Progenitor cell of endocrine pancreas (in vitro differentiated cells): Measurements from ENCODE around the gene TMED1. TPM values are rescaled to one million over a fixed set of nuclear protein-coding genes. Genes with fewer than 3 reads are reported as not detected.
A peak's percentile ranks its signal among the peaks of the same experiment; 100 is the strongest.

Source experiments
- DNase-seq: peaks from one replicate; pipeline ENCODE4 v3.0.0; 2021; ENCODE audit warnings: low spot score; ENCODE audit not compliant: unreplicated experiment
- H3K27ac Mint-ChIP-seq: 2 replicates; pipeline ENCODE4 v1.8.0; 2021; ENCODE audit warnings: mild to moderate bottlenecking, moderate library complexity, mixed read lengths
- H3K27me3 Mint-ChIP-seq: 2 replicates; pipeline ENCODE4 v1.8.0; 2021; ENCODE audit warnings: mixed read lengths
- H3K36me3 Mint-ChIP-seq: 2 replicates; pipeline ENCODE4 v1.8.0; 2022; ENCODE audit warnings: mixed read lengths; ENCODE audit not compliant: insufficient read depth
- H3K4me1 Mint-ChIP-seq: 2 replicates; pipeline ENCODE4 v1.8.0; 2021; ENCODE audit warnings: low read depth, mixed read lengths
- H3K4me3 Mint-ChIP-seq: 2 replicates; pipeline ENCODE4 v1.8.0; 2021; ENCODE audit warnings: low read depth, mild to moderate bottlenecking, moderate library complexity, mixed read lengths
- H3K9me3 Mint-ChIP-seq: 2 replicates; pipeline ENCODE4 v1.8.0; 2021; ENCODE audit warnings: low read depth, mixed read lengths
- total RNA-seq: library from RNA; stranded (reverse); gene quantifications from 2 replicates; pipeline ENCODE4 v1.2.1, GENCODE V29; 2021
- TF ChIP-seq, protein P1 (sequence below): fragments of 200-600 bp; sonication (generic); IDR thresholded peaks from one replicate; pipeline ENCODE4 v1.5.0; 2021; ENCODE audit warnings: antibody characterized with exemption, mild to moderate bottlenecking; ENCODE audit not compliant: unreplicated experiment

Gene TMED1
- total RNA-seq, 1 donor from 2014 or later = 39.3 TPM

DNA sequence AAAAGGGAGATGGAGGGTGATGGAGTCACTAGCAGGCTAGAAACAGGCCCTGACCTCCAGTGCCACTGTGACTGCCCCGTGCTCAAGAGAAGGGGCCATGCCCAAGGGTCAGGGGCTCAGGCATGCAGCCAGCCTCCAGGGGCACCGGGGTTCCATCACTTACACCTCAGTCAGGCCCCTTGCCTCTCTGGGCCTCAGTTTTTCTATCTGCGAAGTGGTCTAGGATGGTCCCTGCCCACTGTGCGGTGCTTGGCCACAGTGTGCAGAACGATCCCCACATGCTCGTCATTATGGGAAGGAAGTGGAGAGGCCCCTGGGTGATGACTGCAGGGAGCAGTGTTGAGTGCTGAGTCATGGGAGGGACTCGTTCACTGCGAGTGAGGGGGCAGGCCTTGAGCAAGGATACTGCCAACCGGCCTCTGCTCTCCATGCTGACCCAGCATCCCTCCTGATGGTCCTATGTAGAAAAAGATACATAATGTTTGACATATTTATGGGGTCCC is 23.1 kb downstream of the TMED1 start:
- Mint-ChIP-seq H3K9me3 (no peaks in the 10 kb centered on the region), H3K27ac (no peak overlapping the region), H3K4me1 (no peaks in the 10 kb centered on the region), H3K27me3 (no peaks in the 10 kb centered on the region), H3K36me3 (peaks cover 14% of the 10 kb centered on the region), H3K4me3 (no peak overlapping the region)
- DNase-seq = no peak
- TF ChIP-seq, protein P1, sequence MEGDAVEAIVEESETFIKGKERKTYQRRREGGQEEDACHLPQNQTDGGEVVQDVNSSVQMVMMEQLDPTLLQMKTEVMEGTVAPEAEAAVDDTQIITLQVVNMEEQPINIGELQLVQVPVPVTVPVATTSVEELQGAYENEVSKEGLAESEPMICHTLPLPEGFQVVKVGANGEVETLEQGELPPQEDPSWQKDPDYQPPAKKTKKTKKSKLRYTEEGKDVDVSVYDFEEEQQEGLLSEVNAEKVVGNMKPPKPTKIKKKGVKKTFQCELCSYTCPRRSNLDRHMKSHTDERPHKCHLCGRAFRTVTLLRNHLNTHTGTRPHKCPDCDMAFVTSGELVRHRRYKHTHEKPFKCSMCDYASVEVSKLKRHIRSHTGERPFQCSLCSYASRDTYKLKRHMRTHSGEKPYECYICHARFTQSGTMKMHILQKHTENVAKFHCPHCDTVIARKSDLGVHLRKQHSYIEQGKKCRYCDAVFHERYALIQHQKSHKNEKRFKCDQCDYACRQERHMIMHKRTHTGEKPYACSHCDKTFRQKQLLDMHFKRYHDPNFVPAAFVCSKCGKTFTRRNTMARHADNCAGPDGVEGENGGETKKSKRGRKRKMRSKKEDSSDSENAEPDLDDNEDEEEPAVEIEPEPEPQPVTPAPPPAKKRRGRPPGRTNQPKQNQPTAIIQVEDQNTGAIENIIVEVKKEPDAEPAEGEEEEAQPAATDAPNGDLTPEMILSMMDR = no peak

DNA sequence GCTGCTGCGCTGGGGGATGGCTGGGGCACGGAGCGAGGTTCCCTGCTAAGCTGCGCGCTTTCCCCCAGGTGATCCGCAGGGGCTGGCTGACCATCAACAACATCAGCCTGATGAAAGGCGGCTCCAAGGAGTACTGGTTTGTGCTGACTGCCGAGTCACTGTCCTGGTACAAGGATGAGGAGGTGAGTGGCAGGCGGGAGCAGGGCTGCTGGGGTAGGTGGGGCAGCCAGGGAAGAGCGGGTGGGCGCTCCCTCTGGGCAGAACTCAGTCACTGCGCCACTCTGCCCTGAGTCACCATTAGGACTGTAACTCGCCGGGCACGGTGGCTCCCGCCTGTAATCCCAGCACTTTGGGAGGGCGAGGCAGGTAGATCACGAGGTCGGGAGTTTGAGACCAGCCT is 23.8 kb downstream of the TMED1 start:
- H3K4me1 Mint-ChIP-seq = no peaks in the 10 kb centered on the region
- no peaks in the 10 kb centered on the region for H3K27me3 Mint-ChIP-seq
- H3K4me3 Mint-ChIP-seq = no peak overlapping the region
- TF ChIP-seq, protein P1 = no peak
- no peak overlapping the region for H3K27ac Mint-ChIP-seq
- no peaks in the 10 kb centered on the region for H3K9me3 Mint-ChIP-seq
- no peak for DNase-seq
- peaks cover 14% of the 10 kb centered on the region for H3K36me3 Mint-ChIP-seq

DNA sequence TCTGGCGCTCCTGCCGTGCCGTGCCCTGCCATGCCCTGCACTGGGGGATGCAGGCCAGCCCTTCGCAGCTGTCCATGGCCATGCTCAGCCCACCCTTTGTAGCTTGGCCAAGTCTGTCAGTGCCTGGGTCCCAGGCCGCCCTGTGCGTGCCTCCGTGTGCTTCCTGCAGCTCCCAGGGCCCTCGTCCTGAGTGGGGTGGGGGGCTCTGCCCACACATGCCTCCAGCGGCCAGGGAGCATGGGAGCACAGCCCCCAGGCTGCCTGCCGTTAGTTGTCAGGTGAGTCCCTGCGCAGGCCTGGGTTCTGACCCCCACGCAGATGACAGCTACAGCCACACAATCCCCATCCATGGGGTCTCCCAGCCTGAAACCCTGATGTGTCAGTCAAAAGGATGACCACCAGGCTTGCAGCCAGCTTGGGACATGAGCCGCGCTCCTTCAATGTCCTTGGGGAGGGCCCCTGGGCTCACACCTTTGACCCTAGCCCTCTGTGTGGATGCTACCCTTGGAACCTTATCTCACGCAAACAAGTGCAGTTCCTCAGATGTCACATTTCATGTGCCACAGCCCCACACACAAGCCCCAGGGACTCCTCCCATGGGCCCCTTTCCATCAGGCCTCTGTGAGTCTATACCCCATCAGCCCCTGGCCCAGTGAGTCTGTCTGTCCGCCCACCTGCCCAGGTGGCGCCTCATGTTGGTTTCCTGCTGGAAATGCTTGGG is 24.5 kb downstream of the TMED1 start:
- Mint-ChIP-seq H3K9me3 (no peaks in the 10 kb centered on the region), H3K36me3 (peaks cover 14% of the 10 kb centered on the region), H3K4me3 (no peak overlapping the region), H3K4me1 (no peaks in the 10 kb centered on the region), H3K27ac (no peak overlapping the region), H3K27me3 (no peaks in the 10 kb centered on the region)
- DNase-seq = no peak
- TF ChIP-seq, protein P1 = no peak

DNA sequence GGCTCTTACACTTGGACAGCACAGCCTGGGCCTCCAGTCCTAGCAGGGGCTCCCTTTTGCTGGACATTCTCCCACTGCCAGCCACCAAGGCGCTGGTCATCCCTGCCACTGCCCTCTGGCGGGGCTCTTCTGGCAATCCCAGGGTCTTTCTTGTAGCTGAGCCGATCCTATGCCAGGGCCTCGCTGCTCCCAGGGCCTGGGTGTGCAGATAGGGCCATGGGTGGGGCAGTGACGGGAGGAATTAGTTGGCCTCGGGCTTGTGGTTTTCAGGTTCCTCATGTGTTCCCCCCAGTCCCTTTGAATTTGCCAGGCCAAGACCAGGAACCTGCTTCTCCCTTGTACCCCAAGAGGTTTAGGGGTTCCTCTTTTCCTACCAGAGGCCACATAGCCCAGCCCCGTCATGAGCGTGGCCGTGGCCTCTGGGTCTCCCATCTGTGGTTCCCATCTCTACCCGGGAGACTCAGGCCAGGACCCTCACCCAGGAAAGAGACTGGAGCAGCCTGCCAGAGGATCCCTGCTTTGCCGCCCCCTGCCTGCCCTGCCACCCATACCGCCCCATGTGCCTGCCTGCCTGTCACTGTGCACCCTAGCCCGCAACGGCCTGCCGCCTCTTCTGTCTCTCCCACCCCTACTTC is 26.2 kb downstream of the TMED1 start:
- H3K9me3 Mint-ChIP-seq = peaks cover 1% of the 10 kb centered on the region
- no peak for DNase-seq
- TF ChIP-seq, protein P1 = no peak
- H3K27me3 Mint-ChIP-seq = no peaks in the 10 kb centered on the region
- H3K4me1 Mint-ChIP-seq = no peaks in the 10 kb centered on the region
- no peak overlapping the region for H3K27ac Mint-ChIP-seq
- no peak overlapping the region for H3K4me3 Mint-ChIP-seq
- peaks cover 22% of the 10 kb centered on the region for H3K36me3 Mint-ChIP-seq

DNA sequence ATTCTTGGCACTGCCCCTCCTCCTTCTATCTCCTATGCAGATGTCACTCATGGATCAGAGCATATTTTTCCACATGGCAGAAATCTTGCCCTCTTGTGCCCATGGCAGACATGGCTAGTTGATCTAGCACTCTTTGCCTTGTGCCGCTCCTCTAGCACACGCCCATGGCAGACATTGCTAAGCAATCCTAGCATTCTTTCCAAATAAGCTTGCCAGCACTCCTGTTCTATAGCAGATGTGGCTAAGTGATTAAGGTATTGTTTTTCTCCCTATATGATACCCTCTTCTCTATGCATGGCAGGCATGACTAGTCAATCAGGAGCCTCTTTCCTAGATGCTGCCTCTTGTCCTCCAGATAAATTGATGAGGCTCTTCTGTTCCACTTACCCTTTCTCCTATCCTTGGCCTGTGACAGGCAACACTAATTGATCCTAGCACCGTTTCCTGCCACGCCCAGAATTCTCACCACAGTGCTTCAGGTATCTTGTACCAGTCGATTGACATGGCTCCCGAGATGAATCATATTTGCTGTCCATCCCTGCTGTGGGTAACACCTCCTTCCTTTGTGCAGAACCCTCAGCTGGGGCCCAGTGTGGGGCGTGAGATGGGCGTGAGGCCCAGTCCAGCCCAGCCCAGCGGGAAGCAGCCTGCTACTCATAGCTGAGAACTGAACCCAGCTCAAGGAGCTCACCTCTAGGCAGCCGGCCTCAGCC is 26.9 kb downstream of the TMED1 start:
- Mint-ChIP-seq H3K4me1 (no peaks in the 10 kb centered on the region), H3K36me3 (peaks cover 26% of the 10 kb centered on the region), H3K4me3 (no peak overlapping the region), H3K27me3 (no peaks in the 10 kb centered on the region), H3K27ac (peak overlapping the region; percentile 30), H3K9me3 (peaks cover 3% of the 10 kb centered on the region)
- TF ChIP-seq, protein P1 = no peak
- no peak for DNase-seq
